ENCODE data around the gene LCN1.
"Not testable (repeated sequence)": the region's sequence is repeated elsewhere in the genome, so short reads cannot be mapped to it uniquely, and the experiment has no call there.

Gene LCN1

DNA sequence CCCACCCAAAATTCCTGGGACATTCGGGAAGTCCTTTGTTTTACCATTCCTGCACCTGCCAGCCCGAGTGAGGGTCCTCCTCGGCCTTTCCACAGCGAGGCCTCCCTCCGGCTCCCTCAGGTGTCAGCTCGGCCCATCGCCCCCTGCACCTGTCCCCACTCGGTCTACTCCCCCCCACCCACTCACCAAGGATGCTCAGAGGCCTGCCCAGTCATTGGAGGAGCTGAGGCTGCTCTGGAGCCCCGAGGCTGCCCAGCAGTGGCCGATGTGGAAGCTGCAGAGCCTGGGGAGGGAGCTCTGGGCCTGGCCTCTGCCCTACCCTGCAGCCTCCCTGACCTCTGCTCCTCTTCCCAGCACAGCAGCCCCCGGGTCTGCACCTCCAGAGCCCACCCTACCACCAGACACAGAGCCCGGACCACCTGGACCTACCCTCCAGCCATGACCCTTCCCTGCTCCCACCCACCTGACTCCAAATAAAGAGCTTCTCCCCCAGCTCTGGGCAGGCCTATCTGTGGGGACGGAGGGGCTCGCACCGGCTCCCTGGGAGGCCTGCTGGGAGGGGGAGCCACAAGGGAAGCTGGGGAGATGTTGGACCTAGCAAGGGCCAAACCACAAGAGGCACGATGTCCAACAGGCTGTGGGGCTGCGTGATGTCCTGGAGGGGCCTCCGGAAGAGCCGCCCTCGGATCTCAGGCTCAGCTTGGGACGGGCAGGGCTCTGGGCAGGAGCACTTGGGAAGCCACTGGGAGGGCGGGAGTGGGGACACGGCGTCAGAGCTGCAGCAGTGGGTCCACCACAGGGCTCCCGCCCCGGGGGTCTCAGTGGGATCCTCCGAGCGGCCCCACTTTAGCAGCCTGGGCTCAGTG, 28.5 kb downstream of the LCN1 start:
- DNase-seq = not testable (repeated sequence)

DNA sequence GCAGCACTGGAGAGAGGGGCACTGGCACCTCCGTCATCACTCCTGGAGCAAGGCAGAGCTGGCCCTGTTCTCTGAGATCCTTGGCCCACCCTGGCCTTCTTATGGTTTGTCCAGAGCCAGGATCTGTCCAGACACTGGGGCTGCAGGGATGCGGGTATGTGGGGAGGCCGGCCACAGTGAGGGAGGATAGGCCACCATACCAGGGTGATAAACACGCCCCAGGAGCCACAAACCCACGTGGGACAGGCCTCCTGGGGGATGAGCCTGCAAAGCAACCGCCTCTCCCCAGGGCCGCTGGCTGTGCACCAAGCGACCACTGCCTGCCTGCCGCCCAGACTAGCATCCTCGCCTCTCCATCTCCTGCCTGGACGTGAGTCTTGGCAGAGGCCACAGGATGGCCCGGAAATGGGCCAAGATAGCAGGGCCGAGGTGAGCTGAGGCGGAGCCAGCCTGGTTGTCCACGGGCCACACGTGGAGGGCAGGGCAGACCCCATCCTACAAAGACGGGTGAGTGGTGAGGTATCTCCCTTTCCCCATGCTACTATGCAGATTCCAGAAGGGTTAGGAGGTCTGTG, 29.2 kb downstream of the LCN1 start:
- no peak for DNase-seq

DNA sequence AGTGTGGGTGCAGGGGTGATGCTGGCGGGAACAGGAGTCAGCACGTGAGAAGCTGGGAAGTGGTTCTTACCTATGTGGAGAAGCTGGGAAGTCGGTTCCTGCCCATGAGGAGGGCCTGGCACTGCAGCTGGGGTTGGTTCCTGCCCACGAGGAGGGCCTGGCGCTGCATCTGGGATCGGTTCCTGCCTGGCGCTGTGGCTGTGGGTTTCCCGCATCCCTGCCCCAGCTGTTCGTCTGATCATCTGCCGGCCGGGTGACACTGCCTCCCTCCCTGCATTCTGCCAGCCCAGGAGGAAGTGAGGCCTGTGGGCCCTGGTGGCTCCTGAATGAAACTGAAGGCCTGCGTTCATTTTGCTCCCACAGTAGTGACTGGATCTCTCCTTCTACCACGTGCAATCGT, 29.8 kb downstream of the LCN1 start:
- no peak for DNase-seq

DNA sequence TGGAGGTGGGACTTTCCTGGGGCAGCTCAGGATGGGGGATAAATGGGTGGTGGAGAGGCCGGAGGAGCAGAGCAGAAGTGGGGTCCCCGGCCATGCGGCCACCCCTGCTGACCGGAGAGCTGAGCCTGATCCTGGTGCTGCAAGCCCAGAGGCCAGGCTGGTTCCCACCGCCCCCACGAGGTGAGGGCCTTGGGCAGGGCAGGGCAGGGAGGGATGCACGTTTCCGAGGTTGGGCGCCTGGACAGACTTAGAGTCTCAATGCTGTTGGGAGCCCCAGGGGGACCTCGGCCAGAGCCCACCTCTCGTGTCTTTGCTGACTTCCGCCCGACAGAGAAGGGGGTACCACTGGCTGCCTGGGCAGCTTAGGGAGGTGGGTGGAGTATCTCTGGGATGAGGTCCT, 30.2 kb downstream of the LCN1 start:
- no peak for DNase-seq

DNA sequence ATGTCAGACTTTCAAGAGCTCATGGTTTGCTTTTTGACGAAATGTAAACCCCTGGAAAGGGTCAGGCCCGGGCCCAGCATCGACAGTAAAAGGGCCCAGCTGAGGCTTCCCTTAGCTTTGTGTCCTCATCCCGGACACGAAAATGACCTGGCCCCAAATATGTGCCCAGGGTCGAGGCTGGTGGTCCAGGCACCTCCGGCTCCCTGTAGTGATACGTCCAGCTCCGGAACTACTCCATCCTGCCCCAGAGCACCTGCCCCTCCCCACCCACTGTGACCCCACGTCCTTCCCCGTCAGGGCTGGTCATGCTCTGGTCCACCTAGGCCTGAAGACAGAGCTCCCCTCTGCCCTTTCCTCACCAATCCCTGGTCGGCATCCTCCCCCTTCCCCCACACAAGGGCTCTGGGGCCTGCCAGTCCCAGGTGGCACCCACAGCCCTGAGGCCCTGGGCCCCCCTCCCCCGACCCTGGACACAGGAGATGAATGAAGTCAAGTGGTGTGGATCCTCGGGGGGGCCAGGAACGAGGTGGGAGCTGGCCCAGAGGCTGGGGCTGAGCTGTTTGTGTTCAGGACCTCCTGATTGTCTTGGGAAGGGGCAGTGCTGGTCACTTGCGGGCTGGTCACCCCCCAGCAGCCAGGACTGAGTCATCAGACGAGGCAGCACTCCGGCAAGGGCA, 30.9 kb downstream of the LCN1 start:
- DNase-seq = no peak

DNA sequence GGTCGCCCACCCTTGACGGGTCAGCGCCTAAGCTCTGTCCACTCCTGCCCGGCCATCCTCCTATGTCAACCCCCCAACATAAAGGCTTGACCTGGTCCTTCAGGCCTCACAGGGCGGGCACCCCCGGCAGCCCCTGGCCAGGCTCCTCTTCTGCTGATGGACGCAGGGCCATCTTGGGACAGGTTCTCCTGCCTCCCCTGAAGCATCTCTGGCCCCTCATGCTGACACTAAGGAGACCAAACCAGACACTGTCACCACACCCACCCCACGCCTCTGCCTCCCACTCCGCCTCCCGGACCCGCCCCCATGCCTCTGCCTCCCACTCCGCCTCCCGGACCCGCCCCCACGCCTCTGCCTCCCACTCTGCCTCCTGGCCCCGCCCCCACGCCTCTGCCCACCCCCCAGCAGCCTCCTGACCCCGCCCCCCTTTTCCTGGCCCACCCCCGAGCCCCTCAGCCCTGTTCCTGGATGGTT, 31.5 kb downstream of the LCN1 start:
- no peak for DNase-seq

DNA sequence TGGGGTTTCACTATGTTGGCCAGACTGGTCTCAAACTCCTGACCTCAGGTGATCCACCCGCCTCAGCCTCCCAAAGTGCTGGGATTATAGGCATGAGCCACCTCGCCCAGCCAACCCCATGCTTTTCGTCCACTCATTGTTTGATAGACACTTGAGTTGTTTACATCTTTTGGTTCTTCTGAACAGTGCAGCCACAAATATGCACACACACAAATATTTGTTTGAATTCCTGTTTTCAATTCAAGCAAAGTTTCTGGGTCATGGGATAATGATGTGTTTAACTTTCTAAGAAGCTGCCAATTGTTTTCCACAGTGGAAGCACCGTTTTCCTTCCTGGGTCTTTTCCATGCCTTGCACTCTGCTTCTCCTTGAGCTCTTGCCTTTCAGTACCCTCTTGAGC, 33.5 kb downstream of the LCN1 start:
- no peak for DNase-seq

DNA sequence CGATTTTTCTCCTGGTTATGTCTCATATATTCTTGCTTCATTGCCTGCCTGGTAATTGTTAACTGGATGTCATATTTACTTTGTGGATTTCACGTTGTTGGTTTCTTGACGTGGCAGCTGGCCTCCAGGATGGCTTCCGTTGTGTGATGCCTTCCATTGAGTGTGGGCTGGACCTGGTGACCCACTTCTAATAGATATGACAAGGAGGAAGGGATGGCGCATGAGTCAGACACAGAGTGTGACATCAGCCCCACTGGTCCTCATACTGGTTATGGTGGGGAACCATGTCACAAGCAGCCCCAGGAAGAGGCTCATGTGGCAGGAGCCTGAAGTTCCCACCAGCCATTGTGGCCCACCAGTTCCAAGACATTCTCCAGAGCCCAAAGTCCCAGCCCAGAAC, 34.0 kb downstream of the LCN1 start:
- DNase-seq = no peak

DNA sequence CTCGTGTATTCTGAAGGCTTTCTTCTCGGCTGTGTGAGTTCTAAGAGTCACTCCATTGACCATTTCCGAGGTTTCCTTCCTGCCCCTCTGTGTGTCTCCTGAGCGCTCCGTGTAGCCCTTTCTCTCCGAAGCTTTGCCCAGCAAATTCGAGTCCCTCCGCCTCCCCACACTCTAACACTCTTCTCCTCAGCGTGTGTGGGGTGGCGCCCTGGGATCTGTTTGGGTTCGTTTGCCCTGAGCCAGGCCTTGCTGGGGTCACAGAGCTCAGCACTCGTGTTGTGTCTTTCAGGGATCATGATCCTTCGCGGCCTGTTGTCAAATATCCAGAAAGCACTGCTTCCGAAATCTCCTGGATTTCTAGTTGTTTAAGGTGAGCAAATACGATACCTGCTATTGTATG, 34.7 kb downstream of the LCN1 start:
- no peak for DNase-seq

DNA sequence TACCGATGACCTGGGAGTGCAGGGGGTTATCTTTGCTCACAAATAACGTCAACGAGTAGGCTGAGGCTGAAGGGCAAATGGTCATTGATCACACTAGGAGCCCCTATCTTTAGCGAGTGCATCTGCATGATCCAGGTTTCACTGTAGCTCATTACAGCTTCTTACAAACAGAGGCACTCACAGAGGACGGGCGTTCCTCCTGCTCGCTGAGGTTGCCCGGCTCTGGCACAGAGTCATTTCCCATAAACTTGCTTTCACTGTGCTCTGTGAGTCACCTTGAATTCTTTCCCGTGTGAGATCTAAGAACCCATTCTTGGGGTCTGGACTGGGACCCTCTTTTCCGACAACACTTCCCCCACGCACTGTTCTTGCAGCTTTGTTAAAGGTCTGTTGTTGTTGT, 38.4 kb downstream of the LCN1 start:
- DNase-seq = no peak

DNA sequence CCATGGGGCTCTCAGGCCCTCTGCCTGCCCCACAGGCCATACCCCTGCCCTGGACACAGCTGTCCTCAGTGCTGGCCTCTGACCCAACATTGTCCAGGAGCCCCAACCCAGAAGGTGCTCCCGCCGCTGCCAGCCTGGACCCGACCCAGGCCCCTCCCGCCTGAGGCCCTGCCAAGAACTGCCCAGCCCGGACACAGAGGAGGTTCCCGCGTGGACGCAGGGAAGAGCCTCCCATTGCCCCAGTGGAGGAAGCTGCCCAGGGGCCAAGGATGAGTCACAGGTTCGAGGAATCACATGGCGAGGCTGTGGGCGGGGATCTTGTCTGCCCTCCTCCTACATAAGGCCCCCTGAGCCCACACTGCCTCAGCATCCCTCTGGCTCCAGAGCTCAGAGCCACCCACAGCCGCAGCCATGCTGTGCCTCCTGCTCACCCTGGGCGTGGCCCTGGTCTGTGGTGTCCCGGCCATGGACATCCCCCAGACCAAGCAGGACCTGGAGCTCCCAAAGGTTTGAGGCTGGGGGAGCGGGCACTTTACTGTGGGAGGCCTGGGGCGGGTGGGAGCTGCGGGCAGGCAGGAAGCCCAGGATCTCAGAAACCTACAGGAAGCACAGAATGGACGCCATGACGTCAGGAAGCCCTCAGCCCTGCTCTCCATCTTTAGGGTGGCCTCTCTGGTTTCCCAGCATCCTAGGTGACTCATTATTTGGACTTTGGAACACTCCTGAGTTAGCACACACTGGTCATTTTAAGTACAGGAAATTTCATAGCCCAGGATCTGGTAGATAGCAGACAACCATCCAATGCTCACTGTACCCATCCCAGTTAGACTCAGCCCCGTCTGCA, 40.4 kb downstream of the LCN1 start, which contains the start of gene PAEP:
Gene PAEP, plus strand, starts transcription at position 366 of the 844 bp plus-strand sequence.
- no peak for DNase-seq

DNA sequence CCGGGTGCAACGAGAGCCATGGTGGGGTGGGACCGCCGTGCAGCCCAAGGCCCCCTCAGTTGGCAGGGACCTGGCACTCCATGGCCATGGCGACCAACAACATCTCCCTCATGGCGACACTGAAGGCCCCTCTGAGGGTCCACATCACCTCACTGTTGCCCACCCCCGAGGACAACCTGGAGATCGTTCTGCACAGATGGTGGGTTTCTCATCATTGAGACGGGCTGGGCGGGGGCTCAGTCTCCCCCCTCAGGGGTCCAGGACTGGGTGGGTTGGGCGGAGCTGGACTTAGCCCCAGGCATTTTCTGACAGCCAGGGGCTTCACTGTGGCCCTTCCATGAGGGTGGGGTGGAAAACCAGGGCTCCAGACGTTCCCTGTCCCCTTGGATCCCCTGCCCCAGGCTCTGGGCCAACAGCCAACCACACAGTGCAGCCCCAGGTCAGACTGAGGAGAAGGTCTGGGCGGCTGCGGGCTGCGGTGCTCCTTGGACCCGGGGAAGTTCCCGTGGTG, 41.0 kb downstream of the LCN1 start:
- no peak for DNase-seq

DNA sequence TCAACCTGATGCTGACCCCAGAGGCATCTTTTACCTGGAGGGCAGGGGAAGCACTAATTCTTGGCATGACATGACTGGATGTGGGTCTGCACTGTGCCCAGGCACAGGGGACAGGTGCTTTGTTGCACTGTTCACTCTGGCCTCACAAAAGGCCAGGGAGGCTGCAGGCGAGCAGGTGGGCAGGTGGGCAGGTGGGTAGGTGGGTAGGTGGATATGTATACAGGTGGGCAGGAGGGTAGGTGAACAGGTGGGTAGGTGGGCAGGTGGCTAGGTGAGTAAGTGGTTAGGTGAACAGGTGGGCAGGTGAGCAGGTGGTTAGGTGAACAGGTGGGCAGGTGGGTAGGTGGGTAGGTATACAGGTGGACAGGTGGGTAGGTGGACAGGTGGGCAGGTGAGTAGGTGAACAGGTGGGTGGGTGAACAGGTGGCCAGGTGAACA, 41.8 kb downstream of the LCN1 start:
- no peak for DNase-seq

DNA sequence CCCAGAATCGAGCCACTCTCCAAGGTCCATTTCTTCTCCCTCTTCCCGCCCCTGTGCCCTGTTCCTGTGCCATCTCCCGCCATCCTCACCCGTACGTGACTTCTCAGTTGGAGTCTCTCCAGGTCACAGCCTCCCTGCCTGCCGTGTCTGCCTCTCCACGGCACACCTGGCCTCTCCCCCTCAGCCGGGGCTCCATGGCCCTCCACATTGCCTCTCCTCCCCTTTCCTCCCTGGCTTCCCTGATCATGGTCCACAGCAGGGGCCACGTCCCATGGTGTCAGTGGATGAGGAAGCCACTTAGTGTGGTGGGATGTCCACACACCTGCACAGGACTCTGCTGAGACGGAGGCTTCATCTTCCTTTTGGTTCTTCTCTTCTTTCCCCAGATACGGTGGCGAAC, 42.6 kb downstream of the LCN1 start:
- no peak for DNase-seq

DNA sequence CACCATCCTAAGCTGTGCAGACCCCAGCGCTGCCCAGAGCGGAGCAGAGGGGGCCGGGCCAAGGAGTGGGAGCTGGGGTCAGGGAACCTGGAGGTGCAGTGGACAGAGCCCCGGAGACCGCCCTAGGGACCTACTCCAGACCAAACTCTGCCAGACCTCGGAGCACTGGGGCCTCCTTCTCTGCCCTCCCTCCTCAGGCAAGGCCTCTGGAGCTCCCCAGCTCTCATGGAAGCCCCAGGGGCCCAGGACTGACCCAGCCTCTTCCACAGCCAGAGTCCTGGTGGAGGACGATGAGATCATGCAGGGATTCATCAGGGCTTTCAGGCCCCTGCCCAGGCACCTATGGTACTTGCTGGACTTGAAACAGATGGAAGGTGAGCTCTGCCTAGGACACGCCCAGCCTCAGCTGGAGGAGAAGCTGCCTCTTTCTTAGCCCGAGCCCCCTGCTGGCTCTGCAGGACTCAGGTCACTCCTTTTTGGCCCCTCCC, 43.9 kb downstream of the LCN1 start:
- DNase-seq = no peak

DNA sequence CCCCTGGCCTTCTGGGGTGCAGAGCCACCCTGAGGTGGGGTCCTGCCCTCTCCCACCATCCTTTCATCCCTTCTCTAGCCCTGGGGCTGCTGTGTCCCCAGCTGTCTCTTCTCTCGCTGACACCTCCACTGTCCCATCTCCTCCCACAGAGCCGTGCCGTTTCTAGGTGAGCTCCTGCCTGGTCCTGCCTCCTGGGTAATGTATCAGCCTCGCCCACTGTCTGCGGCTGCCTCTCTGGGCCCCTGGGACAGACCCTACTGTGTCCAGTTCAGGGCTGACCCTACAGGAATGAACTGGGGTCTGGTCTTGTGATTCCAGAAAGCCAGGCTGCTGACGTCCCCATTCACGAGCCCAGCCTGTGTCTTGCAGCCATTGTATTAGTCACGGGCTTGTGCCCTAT, 44.4 kb downstream of the LCN1 start:
- DNase-seq = no peak

DNA sequence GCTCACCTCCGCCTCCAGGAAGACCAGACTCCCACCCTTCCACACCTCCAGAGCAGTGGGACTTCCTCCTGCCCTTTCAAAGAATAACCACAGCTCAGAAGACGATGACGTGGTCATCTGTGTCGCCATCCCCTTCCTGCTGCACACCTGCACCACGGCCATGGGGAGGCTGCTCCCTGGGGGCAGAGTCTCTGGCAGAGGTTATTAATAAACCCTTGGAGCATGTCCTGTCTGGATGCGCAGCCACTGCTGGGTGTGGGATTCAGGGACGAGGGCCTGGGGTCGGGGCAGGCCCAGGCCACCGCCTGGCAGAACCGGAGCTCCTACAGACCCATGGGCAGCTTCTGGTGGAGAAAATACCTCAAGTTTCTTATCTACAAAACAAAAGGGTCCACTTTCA, 45.3 kb downstream of the LCN1 start:
- DNase-seq = no peak

DNA sequence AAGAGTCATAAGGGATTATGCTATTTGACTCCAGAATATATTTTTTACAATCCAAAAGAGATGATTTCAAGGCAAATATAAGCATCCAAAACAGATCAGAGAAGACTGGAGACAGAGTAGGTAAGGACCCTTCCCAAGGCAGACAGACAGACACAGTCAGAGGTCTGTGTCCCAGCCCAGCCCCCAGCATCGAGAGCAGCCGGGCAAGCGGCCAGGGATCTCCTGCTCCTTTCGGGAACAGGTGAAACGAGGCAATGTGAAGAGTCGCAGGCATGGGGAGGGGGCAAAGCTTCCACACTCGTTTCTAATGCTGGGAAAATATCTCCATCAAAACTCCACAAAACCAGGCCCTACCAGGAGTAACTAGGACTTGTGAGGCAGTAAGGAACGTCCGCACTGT, 46.1 kb downstream of the LCN1 start:
- DNase-seq = no peak

DNA sequence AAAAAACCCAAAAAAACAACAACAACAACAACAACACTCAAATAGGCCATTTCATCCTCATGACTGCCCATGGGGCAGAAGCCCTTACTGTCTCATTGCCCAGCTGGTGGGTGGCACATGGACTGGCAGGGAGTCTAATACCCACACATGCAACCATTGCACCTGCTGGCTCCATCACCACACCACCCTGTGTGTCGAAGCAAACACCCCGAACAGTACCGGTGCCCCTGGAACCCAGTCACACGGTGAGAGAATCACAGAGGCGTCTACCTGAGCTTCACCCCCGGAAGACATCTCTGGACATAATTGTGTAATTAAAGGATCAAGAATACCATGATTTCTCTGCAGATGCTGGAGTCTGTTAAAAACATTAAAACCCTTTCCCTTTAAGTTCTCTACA, 46.8 kb downstream of the LCN1 start:
- DNase-seq = no peak

DNA sequence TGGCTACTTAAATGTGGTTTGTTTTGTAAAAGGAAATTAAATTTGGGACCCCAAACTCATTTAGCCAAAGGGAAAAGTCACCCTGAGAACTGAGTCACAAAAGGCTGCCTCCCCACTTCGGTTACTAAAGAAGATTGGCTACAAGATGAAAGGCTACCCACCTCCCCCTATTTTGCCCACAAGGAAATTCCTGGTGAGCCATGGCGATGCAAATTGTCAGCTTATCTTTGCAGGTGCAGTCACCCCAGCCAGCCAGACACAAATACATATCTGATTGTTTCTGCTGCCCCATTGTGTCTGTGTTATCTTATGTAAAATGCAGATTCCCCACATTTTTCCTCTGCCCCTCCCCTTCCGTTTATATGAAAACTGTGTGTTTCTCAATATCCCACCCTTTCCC, 49.2 kb downstream of the LCN1 start:
- DNase-seq = no peak

DNA sequence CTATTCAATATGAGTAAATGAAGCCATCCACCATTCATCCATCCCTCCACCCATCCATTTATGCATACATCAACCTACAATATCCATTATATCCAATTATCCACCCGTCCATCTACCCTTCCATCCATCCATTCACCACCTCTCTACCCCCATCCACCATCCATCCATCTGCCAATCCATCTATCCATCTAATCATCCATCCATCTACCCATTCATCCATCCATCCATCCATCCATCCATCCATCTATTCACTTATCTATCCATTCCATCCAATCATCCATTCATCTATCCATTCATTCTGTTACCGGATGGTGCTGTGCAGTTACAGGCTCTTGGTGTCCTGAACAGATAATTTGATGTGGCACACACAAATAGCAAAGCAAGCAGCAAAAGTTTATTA, 51.0 kb downstream of the LCN1 start:
- DNase-seq = no peak

DNA sequence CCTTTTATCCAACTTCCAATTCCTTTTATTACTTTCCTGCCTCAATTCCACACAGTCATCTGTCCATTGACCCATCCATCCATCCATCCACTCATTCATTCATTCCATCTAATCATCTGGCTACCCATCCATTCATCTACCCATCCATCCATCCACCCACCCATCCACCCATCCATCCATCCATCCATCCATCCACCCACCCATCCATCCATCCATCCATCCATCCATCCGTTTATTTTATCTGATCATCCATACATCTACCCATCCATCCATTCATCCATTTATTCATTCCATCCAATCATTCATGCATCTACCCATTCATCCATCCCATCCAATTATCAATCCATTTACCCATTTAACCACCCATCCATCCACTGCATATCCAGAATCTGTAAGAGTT, 51.9 kb downstream of the LCN1 start:
- no peak for DNase-seq

Data from C1 segment of cervical spinal cord (tissue), 14 donors.